Lung (tissue), 12 donors: ENCODE data around the gene SLC15A3. TPM values are rescaled to one million over a fixed set of nuclear protein-coding genes. Genes with fewer than 3 reads are reported as not detected.

Experiments
- ATAC-seq: fragments of 200-7000 bp; cut with Tn5 transposase; one replicate; pipeline ENCODE4 v1.9.1; 2020; ENCODE audit warnings: moderate number of reproducible peaks; ENCODE audit not compliant: insufficient read depth, low FRiP score
- DNase-seq, 3 donors: peaks; one replicate each; pipeline ENCODE4 v3.0.0-alpha.2; 2013 to 2017
- H3K27ac ChIP-seq, 2 donors: one replicate each; pipeline ENCODE4 v1.5.1; 2013; ENCODE audit warnings: mild to moderate bottlenecking in 2 of 2, moderate library complexity in 2 of 2, control low read depth in 1 of 2, inconsistent platforms in 1 of 2, low read depth in 1 of 2, low read length in 1 of 2
- H3K27me3 ChIP-seq, 3 donors: one replicate each; pipeline ENCODE4 v1.5.1; 2013; ENCODE audit warnings: low read length in 2 of 3; ENCODE audit not compliant: control insufficient read depth in 3 of 3, insufficient read depth in 3 of 3
- H3K36me3 ChIP-seq, 4 donors: one replicate each; pipeline ENCODE4 v1.5.1; 2013; ENCODE audit warnings: low read length in 4 of 4, mild to moderate bottlenecking in 1 of 4, moderate library complexity in 1 of 4; ENCODE audit not compliant: control insufficient read depth in 4 of 4, insufficient read depth in 4 of 4
- H3K4me1 ChIP-seq, 5 donors: one replicate each; pipeline ENCODE4 v1.5.1; 2013; ENCODE audit warnings: low read length in 5 of 5, mild to moderate bottlenecking in 2 of 5, moderate library complexity in 1 of 5; ENCODE audit not compliant: control insufficient read depth in 5 of 5, insufficient read depth in 5 of 5
- H3K4me3 ChIP-seq: one replicate; pipeline ENCODE4 v1.5.1; 2013; ENCODE audit warnings: mild to moderate bottlenecking, control low read depth, moderate library complexity
- H3K9ac ChIP-seq, 2 donors: one replicate each; pipeline ENCODE4 v1.5.1; 2013; ENCODE audit warnings: low read length in 2 of 2, control low read depth in 1 of 2; ENCODE audit not compliant: insufficient read depth in 1 of 2
- H3K9me3 ChIP-seq, 4 donors: one replicate each; pipeline ENCODE4 v1.5.1; 2013; ENCODE audit warnings: low read length in 3 of 4, mild to moderate bottlenecking in 1 of 4, moderate library complexity in 1 of 4; ENCODE audit not compliant: control insufficient read depth in 4 of 4, insufficient read depth in 3 of 4
- WGBS, 2 donors: extraction: QIAGEN DNeasy Blood & Tissue Kit; methylation state at CpG; one replicate each; pipeline ENCODE4 v1.1.7; 2013; 5-methylcytosine and 5-hydroxymethylcytosine counted together
- polyA plus RNA-seq, 2 donors: library from polyadenylated mRNA; stranded (reverse); fragments of 200-250 nt; gene quantifications; one replicate each; pipeline ENCODE4 v1.2.1, GENCODE V29; 2013
- total RNA-seq, 2 donors: library from RNA; depleted of rRNA in 1 of 2; stranded (reverse); fragments of >200 nt in 1 of 2; gene quantifications; one replicate each; pipeline ENCODE4 v1.2.1, GENCODE V29; 2014 to 2021
- TF ChIP-seq, protein P1 (sequence below): IDR thresholded peaks from 2 replicates; pipeline ENCODE4 v1.5.1; 2012; ENCODE audit warnings: mild to moderate bottlenecking; ENCODE audit errors: control extremely low read depth, extremely low read depth
- donor health status: control.
- donor health status: control.
- donor health status: Bipolar disorder and iron deficiency.
- donor health status: healthy.
- donor health status: DM: yes; HTN: yes; CAD: no.

Gene SLC15A3
- total and polyA plus RNA-seq, 4 donors = 29.9 to 166 (median 98.6) TPM

GRCh38 chr11:60924110-60924905, 27.7 kb downstream of the SLC15A3 start, which contains the start of gene TMEM132A:
TMEM132A (plus strand) TSS chr11:60924460; CDS start chr11:60924634, 174 bp downstream.
- DNase-seq (peak; percentile 77 to 83 (median 82)), ATAC-seq (peak; percentile 90)
- peaks cover 0 to 3% (median 0%) of the 10 kb centered on the region in 4 donors for H3K9me3 ChIP-seq
- 1% methylated on average over 43 to 69 of the region's 69 CpGs for WGBS, 2 donors
- peaks cover 0 to 16% (median 0%) of the 10 kb centered on the region in 5 donors for H3K4me1 ChIP-seq
- H3K4me3 ChIP-seq = peak within 1 kb of the TSS; percentile 51
- no peak within 1 kb of the TSS for H3K9ac ChIP-seq
- no peaks in the 10 kb centered on the region for H3K27me3 ChIP-seq
- H3K27ac ChIP-seq = no peak within 1 kb of the TSS
- TF ChIP-seq, protein P1, sequence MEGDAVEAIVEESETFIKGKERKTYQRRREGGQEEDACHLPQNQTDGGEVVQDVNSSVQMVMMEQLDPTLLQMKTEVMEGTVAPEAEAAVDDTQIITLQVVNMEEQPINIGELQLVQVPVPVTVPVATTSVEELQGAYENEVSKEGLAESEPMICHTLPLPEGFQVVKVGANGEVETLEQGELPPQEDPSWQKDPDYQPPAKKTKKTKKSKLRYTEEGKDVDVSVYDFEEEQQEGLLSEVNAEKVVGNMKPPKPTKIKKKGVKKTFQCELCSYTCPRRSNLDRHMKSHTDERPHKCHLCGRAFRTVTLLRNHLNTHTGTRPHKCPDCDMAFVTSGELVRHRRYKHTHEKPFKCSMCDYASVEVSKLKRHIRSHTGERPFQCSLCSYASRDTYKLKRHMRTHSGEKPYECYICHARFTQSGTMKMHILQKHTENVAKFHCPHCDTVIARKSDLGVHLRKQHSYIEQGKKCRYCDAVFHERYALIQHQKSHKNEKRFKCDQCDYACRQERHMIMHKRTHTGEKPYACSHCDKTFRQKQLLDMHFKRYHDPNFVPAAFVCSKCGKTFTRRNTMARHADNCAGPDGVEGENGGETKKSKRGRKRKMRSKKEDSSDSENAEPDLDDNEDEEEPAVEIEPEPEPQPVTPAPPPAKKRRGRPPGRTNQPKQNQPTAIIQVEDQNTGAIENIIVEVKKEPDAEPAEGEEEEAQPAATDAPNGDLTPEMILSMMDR = no peak
- H3K36me3 ChIP-seq = peaks cover 9 to 30% (median 16%) of the 10 kb centered on the region in 4 donors

GRCh38 chr11:60923800-60924109, 28.2 kb downstream of the SLC15A3 start:
- no peak for ATAC-seq
- no peak overlapping the region for H3K27ac ChIP-seq
- peaks cover 9 to 30% (median 16%) of the 10 kb centered on the region in 4 donors for H3K36me3 ChIP-seq
- no peak overlapping the region for H3K9ac ChIP-seq
- WGBS, 2 donors = 54 to 61% methylated on average over 4 to 6 of the region's 6 CpGs
- peaks cover 0 to 3% (median 0%) of the 10 kb centered on the region in 4 donors for H3K9me3 ChIP-seq
- H3K27me3 ChIP-seq = no peaks in the 10 kb centered on the region
- H3K4me1 ChIP-seq = peaks cover 0 to 16% (median 2%) of the 10 kb centered on the region in 5 donors
- no peak for DNase-seq
- TF ChIP-seq, protein P1 = no peak
- H3K4me3 ChIP-seq = no peak overlapping the region

DNA sequence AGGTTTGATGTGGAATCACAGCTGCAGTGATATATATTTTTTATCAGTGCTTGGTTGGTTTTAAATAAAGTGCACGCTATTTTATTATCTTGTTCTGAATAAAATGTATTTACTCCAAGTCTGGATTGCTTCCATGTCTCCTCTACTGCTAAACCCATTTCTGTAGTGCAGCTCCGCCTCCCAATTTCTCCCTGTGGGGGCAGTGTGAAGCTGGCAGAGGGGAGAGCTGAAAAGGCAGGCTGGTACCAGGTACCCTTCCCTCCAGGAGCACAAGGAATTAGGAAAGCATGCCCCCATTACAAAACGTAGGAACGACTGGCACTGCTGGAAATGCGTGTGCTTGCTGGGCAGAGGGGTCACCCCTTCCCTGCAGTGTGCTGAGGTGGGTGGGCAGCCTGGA, 28.6 kb downstream of the SLC15A3 start:
- Histone ChIP-seq H3K9me3 (peaks cover 0 to 3% (median 0%) of the 10 kb centered on the region in 4 donors), H3K36me3 (peaks cover 9 to 30% (median 16%) of the 10 kb centered on the region in 4 donors), H3K9ac (no peak overlapping the region), H3K27me3 (no peaks in the 10 kb centered on the region), H3K27ac (no peak overlapping the region), H3K4me3 (no peak overlapping the region), H3K4me1 (peaks cover 0 to 16% (median 4%) of the 10 kb centered on the region in 5 donors)
- TF ChIP-seq, protein P1 = no peak
- 83 to 90% methylated on average over 5 of the region's 5 CpGs for WGBS, 2 donors
- ATAC-seq = no peak
- DNase-seq = no peak
